ENCODE data around the gene PIP4K2B.

DNA sequence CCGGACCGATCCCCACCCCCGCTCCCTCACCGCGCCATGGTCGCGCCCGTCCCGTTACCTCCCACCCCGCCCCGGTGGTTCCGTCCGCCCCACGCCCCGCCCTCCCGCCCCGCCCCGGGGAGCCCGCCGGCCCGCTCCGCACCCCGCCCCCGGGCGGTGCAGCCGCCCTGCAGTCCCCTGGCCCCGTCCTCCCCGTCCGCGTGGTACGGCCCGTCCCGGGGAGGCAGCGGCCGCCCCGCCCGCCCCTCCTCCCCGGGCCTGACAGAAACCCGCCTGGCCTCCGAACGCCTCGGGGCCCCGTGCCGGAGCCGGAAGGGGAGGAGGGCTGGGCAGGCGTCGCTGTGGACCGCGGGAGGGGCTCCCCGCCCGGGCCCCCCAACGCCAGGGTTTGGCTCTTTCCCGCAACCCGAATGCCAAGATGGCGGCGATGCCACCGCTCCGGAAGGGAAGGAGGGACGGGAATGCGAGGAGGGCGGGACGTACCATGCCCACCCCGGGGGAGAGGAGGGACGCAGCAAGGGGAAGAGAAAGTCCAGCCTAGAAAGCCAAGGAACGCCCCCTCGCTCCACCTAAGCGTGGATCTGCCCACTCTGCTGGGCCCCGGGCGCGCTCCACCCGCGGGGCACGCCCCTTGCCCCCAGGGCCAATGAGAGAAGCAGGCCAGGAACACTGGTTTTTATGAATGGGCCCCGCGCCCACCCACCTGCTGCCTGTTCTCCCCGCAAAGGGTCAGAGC, at the start of gene PIP4K2B:
- TF ChIP-seq EZH2 (IDR thresholded peaks at IDR 0.05; ENCODE audit: insufficient read depth, poor library complexity, severe bottlenecking) (no peak), EZH2phosphoT487 (IDR thresholded peaks at IDR 0.05; ENCODE audit: insufficient read depth, low read depth) (no peak)

All from GM23248 (cell line).